Measurements from ENCODE around the gene TRPM3.
"Not testable (repeated sequence)": the region's sequence is repeated elsewhere in the genome, so short reads cannot be mapped to it uniquely, and the experiment has no call there.

DNA sequence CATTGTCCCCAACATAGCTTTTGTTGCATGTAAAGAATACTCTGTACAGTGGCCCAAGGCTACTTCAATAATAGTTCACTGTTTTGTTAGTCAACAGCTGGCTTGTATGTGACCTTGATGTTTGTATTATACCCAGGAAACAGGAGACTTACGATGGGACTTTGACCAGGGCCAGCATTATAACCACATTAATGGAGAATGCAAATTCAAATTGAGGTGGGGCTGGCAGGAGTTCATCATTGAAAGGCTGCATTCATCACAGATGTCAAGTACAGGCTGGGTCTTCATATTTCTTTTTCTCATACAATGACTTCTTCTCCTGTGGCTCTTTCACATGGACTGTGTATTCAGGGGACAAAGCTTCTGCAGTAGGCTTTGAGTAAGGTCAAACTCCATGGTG lies 396.6 kb downstream of the TRPM3 start:
- TF ChIP-seq POLR2AphosphoS5 (IDR thresholded peaks at IDR 0.05; ENCODE audit: borderline replicate concordance, low read depth, low read length); EZH2 (IDR thresholded peaks at IDR 0.05); FOXP2 (optimal IDR thresholded peaks at IDR 0.05; ENCODE audit: control extremely low read depth, extremely low read length, insufficient read depth): not testable (repeated sequence)
